A549 treated with GW870086 at 1 μM for 4 hours (cell line): Measurements from ENCODE around the gene LSG1. TPM values are rescaled to one million over a fixed set of nuclear protein-coding genes. Genes with fewer than 3 reads are reported as not detected.

Experiments used
- total RNA-seq: library from RNA; stranded (reverse); fragments of 200-300 nt; extraction: Qiagen RNA extraction; gene quantifications from 5 replicates; pipeline ENCODE4 v1.2.3, GENCODE V29; 2022; ENCODE audit warnings: low read depth

The LSG1 gene
- 31.4 to 35.6 TPM (median 31.7 TPM) in 5 replicates for total RNA-seq

GRCh38 chr3:194671900-194672808 is at the start of gene LSG1:
TSS of gene LSG1 (minus strand) at chr3:194672191. CDS start at chr3:194672162, 29 bp downstream.

GRCh38 chr3:194685718-194686413 is 13.9 kb upstream of the LSG1 start, which contains the start of gene FAM43A:
TSS of gene FAM43A (plus strand) at chr3:194685883. CDS start at chr3:194686827, 944 bp downstream.

GRCh38 chr3:194633349-194634004 is 38.5 kb downstream of the LSG1 start, which contains the start of gene TMEM44:
TSS of gene TMEM44 (minus strand) at chr3:194633419. CDS start at chr3:194633215, 204 bp downstream.

Other genes starting within 250 kb of the LSG1 start
- 19.7 to 40.3 TPM (median 34.3 TPM) in 5 replicates for gene ATP13A3, start 185.2 kb downstream of the LSG1 start, total RNA-seq
- 9.7 to 11.8 TPM (median 11.2 TPM) in 5 replicates for gene TMEM44, start 38.8 kb downstream of the LSG1 start, total RNA-seq
- 9.8 to 15.8 TPM (median 14.6 TPM) in 5 replicates for gene FAM43A, start 13.7 kb upstream of the LSG1 start, total RNA-seq